HFFc6 (cell line): ENCODE measurements around the gene MAP3K10. TPM values are rescaled to one million over a fixed set of nuclear protein-coding genes. Genes with fewer than 3 reads are reported as not detected.
"Not testable (repeated sequence)": the region's sequence is repeated elsewhere in the genome, so short reads cannot be mapped to it uniquely, and the experiment has no call there.

Source experiments
- DNase-seq: peaks from one replicate; pipeline ENCODE4 v3.0.0-alpha.2; 2018
- H3K27ac Mint-ChIP-seq: 2 replicates; pipeline ENCODE4 v1.8.0; 2020; ENCODE audit warnings: mild to moderate bottlenecking, mixed read lengths
- H3K27me3 Mint-ChIP-seq: 2 replicates; pipeline ENCODE4 v1.8.0; 2021; ENCODE audit warnings: mild to moderate bottlenecking, moderate library complexity, mixed read lengths; ENCODE audit not compliant: insufficient read depth
- H3K36me3 Mint-ChIP-seq: 2 replicates; pipeline ENCODE4 v1.8.0; 2021; ENCODE audit warnings: low read depth, mixed read lengths
- H3K4me1 Mint-ChIP-seq: 2 replicates; pipeline ENCODE4 v1.8.0; 2020; ENCODE audit warnings: low read depth, mixed read lengths
- H3K4me3 Mint-ChIP-seq: 2 replicates; pipeline ENCODE4 v1.8.0; 2020; ENCODE audit warnings: mild to moderate bottlenecking, moderate library complexity, mixed read lengths
- H3K9me3 Mint-ChIP-seq: 2 replicates; pipeline ENCODE4 v1.8.0; 2020; ENCODE audit warnings: mild to moderate bottlenecking, mixed read lengths
- CTCF ChIP-seq: fragments of 200-600 bp; sonication (generic); IDR thresholded peaks from 2 replicates; pipeline ENCODE4 v1.5.0; 2021; ENCODE audit warnings: antibody characterized with exemption, mild to moderate bottlenecking
- total RNA-seq, 6 experiments: library from RNA; stranded (reverse); fragmentation: NEBNext Ultra II Directional; extraction: Animal tissue kit (Norgen Biotek cat#: 25700); gene quantifications; 2 replicates in 1 of 6; 3 replicates in 5 of 6; pipeline ENCODE4 v1.2.3, GENCODE V29; 2021

Gene MAP3K10
- total RNA-seq, 6 experiments from 2014 or later: 10.7 to 14.9 (median 11.3) TPM

GRCh38 chr19:40165362-40165937 lies 25.8 kb upstream of the MAP3K10 start:
- peaks cover 7% of the 10 kb centered on the region for H3K4me1 Mint-ChIP-seq
- peak; percentile 25 for DNase-seq

GRCh38 chr19:40169482-40170302 lies 21.5 kb upstream of the MAP3K10 start:
- H3K9me3 Mint-ChIP-seq, H3K4me1 Mint-ChIP-seq, H3K27me3 Mint-ChIP-seq, H3K36me3 Mint-ChIP-seq, H3K4me3 Mint-ChIP-seq, H3K27ac Mint-ChIP-seq, DNase-seq: not testable (repeated sequence)

More at GRCh38 chr19:40165362-40165937, 25.8 kb upstream of the MAP3K10 start:
- peak; percentile 83 for TF ChIP-seq CTCF
- Mint-ChIP-seq H3K27me3 (peaks cover 11% of the 10 kb centered on the region), H3K9me3 (peaks cover 10% of the 10 kb centered on the region), H3K36me3 (no peaks in the 10 kb centered on the region), H3K27ac (no peak overlapping the region), H3K4me3 (no peak overlapping the region)

GRCh38 chr19:40170303-40170989 lies 20.8 kb upstream of the MAP3K10 start:
- not testable (repeated sequence) for H3K36me3 Mint-ChIP-seq, H3K4me3 Mint-ChIP-seq, H3K27ac Mint-ChIP-seq, H3K4me1 Mint-ChIP-seq, H3K9me3 Mint-ChIP-seq, H3K27me3 Mint-ChIP-seq, DNase-seq

GRCh38 chr19:40171293-40171692 lies 19.9 kb upstream of the MAP3K10 start:
- not testable (repeated sequence) for H3K36me3 Mint-ChIP-seq, H3K27ac Mint-ChIP-seq, H3K27me3 Mint-ChIP-seq, H3K4me3 Mint-ChIP-seq, H3K9me3 Mint-ChIP-seq, DNase-seq, H3K4me1 Mint-ChIP-seq

- Mint-ChIP-seq H3K27me3 (peaks cover 5% of the 10 kb centered on the region), H3K9me3 (peaks cover 9% of the 10 kb centered on the region), H3K4me1 (peaks cover 15% of the 10 kb centered on the region), H3K27ac (no peak overlapping the region), H3K36me3 (peaks cover 4% of the 10 kb centered on the region), H3K4me3 (no peak overlapping the region)
- no peak for TF ChIP-seq CTCF
- DNase-seq: no peak
These were observed 17.1 kb upstream of the MAP3K10 start for GRCh38 chr19:40174092-40174491.

GRCh38 chr19:40175820-40176219 lies 15.4 kb upstream of the MAP3K10 start:
- no peak overlapping the region for H3K27ac Mint-ChIP-seq
- H3K4me3 Mint-ChIP-seq: no peak overlapping the region
- no peak for DNase-seq
- H3K4me1 Mint-ChIP-seq: peaks cover 15% of the 10 kb centered on the region
- TF ChIP-seq CTCF: no peak
- peaks cover 8% of the 10 kb centered on the region for H3K27me3 Mint-ChIP-seq
- peaks cover 9% of the 10 kb centered on the region for H3K9me3 Mint-ChIP-seq
- H3K36me3 Mint-ChIP-seq: peaks cover 4% of the 10 kb centered on the region
